Measurements from ENCODE around the gene UTS2B.

DNA sequence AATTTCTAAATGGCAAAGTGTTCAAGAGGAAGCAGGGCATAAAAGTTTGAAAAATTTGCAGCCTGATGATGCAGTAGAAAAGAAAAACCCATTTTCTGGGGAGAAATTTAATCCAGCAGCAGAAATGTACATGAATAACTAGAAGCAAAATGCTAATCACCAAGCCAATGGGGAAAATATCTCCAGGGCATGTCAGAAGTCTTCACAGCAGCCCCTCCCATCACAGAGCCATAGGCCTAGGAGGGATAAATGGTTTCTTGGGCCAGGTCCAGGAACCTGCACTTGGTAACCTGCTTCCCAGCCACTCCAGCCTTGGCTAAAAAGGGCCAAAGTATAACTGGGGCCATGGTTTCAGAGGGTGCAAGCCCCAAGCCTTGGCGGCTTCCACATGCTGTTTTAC lies 108.7 kb downstream of the UTS2B start:
- no peak for TF ChIP-seq SUZ12 (IDR thresholded peaks at IDR 0.05; ENCODE audit: unreplicated experiment)
- TF ChIP-seq ZNF274 (IDR thresholded peaks at IDR 0.05; ENCODE audit: insufficient read depth, insufficient read length): no peak
- TF ChIP-seq, protein P1, sequence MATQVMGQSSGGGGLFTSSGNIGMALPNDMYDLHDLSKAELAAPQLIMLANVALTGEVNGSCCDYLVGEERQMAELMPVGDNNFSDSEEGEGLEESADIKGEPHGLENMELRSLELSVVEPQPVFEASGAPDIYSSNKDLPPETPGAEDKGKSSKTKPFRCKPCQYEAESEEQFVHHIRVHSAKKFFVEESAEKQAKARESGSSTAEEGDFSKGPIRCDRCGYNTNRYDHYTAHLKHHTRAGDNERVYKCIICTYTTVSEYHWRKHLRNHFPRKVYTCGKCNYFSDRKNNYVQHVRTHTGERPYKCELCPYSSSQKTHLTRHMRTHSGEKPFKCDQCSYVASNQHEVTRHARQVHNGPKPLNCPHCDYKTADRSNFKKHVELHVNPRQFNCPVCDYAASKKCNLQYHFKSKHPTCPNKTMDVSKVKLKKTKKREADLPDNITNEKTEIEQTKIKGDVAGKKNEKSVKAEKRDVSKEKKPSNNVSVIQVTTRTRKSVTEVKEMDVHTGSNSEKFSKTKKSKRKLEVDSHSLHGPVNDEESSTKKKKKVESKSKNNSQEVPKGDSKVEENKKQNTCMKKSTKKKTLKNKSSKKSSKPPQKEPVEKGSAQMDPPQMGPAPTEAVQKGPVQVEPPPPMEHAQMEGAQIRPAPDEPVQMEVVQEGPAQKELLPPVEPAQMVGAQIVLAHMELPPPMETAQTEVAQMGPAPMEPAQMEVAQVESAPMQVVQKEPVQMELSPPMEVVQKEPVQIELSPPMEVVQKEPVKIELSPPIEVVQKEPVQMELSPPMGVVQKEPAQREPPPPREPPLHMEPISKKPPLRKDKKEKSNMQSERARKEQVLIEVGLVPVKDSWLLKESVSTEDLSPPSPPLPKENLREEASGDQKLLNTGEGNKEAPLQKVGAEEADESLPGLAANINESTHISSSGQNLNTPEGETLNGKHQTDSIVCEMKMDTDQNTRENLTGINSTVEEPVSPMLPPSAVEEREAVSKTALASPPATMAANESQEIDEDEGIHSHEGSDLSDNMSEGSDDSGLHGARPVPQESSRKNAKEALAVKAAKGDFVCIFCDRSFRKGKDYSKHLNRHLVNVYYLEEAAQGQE (IDR thresholded peaks at IDR 0.05; ENCODE audit: low read depth, low read length): no peak
- TF ChIP-seq SPI1 (IDR thresholded peaks at IDR 0.05; ENCODE audit: borderline replicate concordance, insufficient read depth, low read depth, low read length): no peak
- no peak for TF ChIP-seq HDAC6 (IDR thresholded peaks at IDR 0.05; ENCODE audit: unreplicated experiment)
- TF ChIP-seq, protein P2, sequence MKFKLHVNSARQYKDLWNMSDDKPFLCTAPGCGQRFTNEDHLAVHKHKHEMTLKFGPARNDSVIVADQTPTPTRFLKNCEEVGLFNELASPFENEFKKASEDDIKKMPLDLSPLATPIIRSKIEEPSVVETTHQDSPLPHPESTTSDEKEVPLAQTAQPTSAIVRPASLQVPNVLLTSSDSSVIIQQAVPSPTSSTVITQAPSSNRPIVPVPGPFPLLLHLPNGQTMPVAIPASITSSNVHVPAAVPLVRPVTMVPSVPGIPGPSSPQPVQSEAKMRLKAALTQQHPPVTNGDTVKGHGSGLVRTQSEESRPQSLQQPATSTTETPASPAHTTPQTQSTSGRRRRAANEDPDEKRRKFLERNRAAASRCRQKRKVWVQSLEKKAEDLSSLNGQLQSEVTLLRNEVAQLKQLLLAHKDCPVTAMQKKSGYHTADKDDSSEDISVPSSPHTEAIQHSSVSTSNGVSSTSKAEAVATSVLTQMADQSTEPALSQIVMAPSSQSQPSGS (IDR thresholded peaks at IDR 0.05; ENCODE audit: low read length): no peak
- TF ChIP-seq GATAD2B (conservative IDR thresholded peaks at IDR 0.05; ENCODE audit: low read depth): no peak
- no peak for TF ChIP-seq POLR2AphosphoS5 (IDR thresholded peaks at IDR 0.05; ENCODE audit: low read length)
